Measurements from ENCODE around the gene PBX4.

DNA sequence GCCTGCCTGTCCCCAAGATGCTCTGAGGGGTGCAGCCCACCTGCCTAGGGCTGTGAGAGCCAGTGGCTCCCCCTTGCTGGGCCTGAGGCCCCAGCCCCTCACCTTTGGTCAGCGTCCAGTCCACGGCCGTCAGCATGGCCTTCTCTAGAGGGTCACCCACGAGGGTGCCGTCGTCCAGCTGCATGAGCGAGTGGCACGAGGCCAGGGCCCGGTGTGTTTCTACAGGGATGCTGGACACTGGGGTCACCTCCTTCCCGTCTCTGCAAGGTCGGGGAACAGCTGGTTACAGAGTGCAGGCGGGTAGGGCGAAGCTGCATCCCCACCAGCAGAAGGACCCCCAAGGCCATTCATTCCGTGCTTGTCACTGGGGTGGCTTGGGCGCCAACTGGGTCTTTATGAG, 36.0 kb upstream of the PBX4 start:
- TF ChIP-seq POLR2A (IDR thresholded peaks at IDR 0.05) (no peak), CTCF (IDR thresholded peaks at IDR 0.05) (no peak)
